NCI-H2227 (cell line): ENCODE data around the gene TTC28.
"Not testable (repeated sequence)": the region's sequence is repeated elsewhere in the genome, so short reads cannot be mapped to it uniquely, and the experiment has no call there.

Source experiments
- DNase-seq: peaks from one replicate; lab custom pipeline; 2025; ENCODE audit not compliant: unreplicated experiment; lab: John Stamatoyannopoulos, UW

TTC28 gene

GRCh38 chr22:28112548-28113043, 567.0 kb downstream of the TTC28 start:
- peak; percentile 86 for DNase-seq

DNA sequence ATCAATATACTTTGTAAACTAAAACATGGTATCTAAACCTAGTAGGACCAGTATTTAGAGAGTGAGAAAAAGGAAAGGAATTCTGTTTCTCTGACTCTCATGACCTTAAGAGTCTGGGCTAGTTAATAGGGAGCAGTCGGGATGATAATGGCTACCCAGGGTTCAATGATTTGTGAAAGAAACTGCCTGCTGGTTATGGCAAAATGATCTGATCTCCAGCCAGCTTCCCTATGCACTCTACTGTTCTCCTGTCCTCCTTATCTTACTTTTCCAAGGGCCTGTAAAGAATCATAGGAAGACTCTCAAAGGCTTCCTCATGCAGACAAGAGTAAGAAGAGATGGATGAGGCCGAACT, 567.5 kb downstream of the TTC28 start:
- DNase-seq: no peak

DNA sequence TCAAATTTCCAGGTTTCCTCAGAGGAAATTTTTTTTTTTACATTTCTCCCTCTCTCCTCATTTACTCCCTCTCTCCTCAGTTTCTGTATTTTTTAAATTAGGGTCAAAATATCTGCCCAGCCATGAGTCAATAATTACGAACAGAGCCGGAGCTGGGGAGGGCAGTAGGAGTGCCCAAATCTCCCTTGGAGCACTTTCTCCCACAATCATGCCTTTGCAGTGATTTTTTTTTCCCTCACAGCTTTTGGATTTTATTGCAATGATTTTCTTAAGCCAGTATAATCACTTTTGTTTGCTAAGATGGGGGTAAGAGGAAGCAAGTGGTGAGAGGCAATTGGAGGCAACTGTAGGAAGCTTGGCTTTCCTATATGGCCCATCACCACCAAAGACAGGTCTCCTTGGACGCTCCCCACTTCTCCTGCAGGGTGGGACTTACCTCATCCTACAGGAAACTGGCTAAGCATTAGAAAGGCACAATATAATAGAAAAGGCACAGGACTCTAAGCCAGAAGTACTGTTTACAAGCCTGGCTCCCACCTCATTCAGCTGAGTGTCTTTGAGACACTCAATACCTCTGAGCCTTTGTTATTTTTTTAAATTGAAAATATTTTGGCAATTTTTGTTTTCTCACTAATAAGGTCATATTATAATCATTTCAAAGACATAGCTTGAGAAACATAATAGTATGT, 568.0 kb downstream of the TTC28 start:
- no peak for DNase-seq

DNA sequence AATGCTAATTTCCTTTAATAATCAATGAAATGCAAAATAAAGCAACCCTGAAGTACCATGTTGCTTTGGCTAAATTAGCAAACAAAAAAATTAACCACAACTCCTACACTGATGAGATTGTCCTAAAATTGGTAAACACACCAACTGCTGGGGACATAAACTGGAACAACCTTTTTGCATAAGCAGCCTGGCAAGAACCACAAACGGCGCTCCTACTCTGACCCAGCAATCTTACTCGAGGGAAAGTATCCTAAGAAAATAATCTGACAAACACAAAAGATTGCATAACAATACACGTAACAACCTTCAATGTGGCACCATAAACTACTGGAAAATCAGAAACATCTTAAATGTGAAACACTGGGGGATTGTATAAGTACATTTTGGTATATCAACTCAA, 570.8 kb downstream of the TTC28 start:
- DNase-seq: no peak

DNA sequence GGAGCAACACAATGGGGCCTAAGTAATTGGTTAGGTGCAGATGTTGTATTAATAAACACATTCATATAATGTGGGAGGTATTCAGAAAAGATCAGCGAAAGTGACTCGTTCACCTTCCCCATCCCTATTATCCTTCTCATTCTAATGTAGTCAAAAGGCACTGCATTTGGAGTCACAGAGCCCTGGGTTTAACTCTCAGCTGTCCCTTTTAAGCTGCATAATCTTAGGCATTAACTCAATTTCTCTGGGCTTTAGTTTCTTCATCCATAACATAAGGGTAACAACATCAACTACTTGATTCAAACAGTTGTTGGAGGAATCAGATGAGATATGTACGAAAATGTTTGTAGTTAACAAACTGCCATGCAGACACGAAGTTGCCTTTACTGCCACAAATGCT, 573.0 kb downstream of the TTC28 start:
- DNase-seq: no peak

- no peak for DNase-seq
Measured at GRCh38 chr22:28105988-28106387, 573.7 kb downstream of the TTC28 start.

DNA sequence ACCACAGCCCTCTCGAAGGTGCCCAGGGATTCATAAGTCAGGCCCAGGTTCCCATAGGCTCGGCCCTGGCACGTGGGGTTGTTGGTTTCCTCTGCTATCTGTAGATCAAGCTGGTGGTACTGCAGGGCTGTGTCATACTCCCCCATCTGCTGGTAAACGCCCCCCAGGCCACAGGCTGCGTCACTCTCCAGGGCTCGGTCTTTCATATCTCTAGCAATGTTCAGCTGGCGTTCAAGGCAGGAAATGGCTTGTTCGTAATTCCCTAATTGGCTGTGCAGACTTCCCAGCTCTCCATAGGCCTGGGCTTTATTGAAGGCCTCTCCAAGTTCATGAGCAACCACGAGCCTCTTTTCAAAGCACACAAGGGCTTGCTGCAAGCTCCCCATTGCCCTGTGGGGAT, 574.2 kb downstream of the TTC28 start:
- no peak for DNase-seq

DNA sequence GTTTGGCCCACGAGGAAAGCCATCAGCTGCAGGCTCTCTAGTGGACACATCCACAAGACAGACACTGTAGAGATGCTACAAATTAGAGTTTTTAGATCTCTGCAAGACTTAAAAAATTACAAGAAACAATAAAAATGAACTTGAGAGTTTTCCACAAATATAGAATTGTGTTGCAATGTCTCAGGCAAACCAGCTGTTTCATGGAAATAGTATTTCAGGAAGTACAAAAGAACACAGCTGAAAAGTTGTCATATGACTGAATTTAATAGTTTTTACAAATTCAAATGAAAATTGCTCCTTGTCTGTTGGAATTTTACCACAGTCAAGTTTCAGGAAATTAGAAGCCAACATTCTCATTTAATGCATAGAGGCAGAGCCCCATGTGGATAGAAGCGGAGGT, 576.0 kb downstream of the TTC28 start:
- no peak for DNase-seq

DNA sequence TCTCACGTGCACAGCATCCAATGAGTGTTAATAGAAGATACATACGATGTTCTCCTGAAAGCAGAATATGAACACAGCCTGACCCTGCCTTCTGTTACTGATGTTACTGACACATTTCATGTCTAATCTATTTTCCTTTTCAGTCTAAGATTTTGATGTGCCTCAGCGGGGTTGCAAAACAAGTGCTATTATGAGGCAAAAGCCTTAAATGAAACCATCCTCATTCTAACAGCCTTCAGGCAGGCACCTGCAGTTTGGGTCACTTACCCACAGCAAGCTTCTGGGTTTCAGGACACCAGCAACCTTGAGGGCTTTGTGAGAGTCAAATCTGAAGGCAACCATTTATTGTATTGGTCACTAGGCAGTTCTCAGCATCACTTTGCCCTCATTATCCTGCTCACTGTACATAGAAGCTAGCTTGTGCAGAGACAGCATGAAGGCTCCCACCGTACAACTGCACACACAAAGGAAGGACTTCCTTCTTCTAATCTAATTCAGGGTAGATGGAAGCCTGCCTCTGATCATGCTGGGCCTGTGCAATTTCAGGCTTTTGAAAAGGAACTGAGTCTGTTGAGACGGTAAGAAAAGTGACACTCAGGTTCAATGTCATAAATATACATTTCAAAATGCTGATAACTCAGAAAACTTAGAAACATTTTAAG, 577.4 kb downstream of the TTC28 start:
- peak; percentile 24 for DNase-seq

DNA sequence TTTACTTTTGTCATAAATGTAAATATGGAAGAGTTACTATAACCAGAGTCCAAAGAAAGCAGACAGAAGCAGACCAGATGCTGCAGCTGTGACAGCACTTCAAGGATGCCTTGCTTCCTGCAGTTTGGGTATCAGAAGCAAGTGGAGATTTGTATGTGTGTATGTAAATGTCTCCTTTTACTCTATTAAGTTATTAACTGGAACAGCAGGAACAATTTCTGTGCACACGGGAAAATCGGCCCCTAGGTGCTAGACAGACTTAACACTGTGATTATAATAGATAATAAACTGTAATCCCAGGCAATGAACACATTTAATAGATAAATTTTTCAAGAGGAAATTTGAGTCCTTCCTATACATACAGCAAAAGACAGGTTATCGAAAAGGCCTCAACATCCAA, 582.0 kb downstream of the TTC28 start:
- no peak for DNase-seq

DNA sequence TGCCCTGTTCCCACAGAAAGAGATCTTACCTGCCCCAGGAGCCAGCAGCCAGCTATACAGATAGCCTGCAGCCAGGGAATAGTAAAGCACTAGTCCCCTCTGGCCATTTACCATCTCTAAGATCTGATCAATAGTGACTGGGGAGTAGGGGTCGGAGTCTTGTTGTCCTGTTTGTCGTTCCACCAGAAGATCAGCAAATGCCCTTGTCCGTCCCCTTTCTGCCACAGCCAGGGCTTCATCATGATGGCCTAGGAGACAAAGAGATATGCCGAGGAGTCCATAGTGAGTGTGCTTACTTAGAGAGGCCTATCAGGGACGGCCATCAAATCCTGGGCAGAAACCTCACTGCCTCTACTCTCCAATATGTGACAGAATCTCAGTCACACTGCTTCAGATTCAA, 583.5 kb downstream of the TTC28 start:
- DNase-seq: no peak

GRCh38 chr22:28095316-28096095, 584.1 kb downstream of the TTC28 start:
- DNase-seq: no peak

GRCh38 chr22:28094771-28095170, 584.9 kb downstream of the TTC28 start:
- DNase-seq: no peak

DNA sequence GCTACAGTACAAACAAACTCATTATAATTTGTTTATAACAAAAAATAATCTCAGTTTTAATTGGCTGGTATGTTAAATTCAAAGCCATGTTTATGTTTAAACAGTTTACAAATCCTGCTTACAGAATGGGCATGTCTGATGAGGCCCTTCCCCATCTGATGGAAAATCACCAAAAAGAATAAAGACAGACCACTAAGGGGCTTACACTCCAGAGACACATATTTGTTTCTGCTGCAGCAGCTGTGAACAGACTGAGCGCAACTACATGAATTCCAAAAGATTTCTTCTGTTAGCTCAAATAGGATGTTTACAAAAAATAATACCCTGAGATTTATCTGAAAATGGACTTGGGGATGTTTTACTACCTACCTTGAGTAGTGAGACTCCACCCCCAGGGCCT, 585.9 kb downstream of the TTC28 start:
- DNase-seq: no peak

GRCh38 chr22:28091486-28091885, 588.2 kb downstream of the TTC28 start:
- no peak for DNase-seq

DNA sequence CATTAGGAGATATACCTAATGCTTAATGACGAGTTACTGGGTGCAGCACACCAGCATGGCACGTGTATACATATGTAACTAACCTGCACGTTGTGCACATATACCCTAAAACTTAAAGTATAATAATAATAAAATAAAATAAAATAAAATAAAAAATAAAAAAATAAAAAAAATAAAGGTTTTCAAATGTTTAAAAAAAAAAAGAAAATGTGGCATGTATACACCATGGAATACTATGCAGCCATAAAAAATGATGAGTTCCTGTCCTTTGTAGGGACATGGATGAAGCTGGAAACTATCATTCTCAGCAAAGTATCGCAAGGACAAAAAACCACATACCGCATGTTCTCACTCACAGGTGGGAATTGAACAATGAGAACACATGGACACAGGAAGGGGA, 590.1 kb downstream of the TTC28 start:
- DNase-seq: not testable (repeated sequence)

- DNase-seq: no peak
Measured at GRCh38 chr22:28077166-28077565, 602.5 kb downstream of the TTC28 start.

- DNase-seq: no peak
Measured at GRCh38 chr22:28075358-28075981, 604.2 kb downstream of the TTC28 start.

DNA sequence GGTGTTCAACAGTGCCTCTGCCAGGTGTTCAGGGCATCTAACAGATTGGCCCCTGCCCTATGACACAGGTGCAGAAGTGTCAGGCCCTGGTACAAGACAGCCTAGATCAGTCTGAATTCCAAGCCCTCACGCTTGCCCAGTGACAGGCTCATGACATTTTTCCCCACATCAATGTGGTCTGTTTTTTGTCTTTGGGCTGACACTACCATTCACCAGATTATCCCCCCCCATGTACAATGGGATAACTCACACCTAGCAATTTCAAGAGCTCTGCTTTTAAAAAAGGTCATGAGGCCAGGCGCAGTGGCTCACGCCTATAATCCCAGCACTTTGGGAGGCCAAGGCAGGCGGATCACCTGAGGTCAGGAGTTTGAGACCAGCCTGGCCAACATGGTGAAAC, 605.1 kb downstream of the TTC28 start:
- no peak for DNase-seq

DNA sequence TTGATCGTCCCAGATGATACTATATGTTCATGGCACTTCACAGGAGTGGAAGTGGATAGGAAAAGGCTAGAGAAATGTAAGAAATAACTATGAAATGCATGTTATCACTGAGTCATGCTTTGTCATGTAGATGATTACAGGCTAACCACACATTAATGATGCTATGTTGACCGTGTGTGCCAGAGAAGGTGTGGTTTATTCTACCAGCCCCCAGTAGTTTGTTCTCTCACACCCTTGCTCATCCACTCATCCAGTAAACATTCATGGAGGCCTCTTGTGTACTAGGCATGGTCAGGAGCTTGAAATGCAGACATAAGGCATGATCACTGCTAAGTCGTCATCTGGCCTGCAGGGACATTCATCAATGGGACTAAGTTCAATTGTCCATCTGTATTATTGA, 607.6 kb downstream of the TTC28 start:
- no peak for DNase-seq

DNA sequence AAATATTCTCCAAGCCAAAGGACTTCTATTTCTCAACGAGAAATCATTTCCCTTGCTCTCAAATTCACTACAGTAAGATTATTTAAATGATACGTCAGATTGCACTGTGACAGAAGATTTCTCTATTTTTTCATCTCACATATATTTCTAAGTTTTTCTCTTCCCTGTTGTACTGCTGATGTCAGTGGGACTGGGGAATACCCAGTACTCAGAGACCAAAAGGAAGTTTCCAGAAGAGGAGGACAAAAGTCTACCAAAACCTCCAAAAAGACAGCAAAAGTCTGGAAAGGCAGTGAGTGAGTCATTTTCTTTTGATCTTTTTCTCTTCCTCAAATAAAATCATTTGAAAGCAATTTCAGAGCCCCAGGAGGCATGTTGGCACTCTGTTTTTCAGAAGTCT, 610.8 kb downstream of the TTC28 start:
- no peak for DNase-seq

GRCh38 chr22:28064920-28065319, 614.7 kb downstream of the TTC28 start:
- no peak for DNase-seq
